IMR-90 (cell line): ENCODE data around the gene CDC45. TPM values are rescaled to one million over a fixed set of nuclear protein-coding genes. Genes with fewer than 3 reads are reported as not detected.
"Not testable (repeated sequence)": the region's sequence is repeated elsewhere in the genome, so short reads cannot be mapped to it uniquely, and the experiment has no call there.

Source experiments
- ATAC-seq: fragments of 200-7000 bp; cut with Tn5 transposase; 2 replicates; pipeline ENCODE4 v1.9.1; 2020; ENCODE audit warnings: low read depth, mild to moderate bottlenecking, moderate library complexity
- BruUV-seq: library from RNA; stranded (reverse); fragments of 400-500 nt; replicated peaks from 2 replicates; lab custom pipeline; 2021; lab: Mats Ljungman, UMichigan
- CTCF ChIA-PET: fragments of 300-600 bp; formaldehyde crosslinking; extraction: SDS; loops from one replicate; lab custom pipeline; 2021; ENCODE audit warnings: antibody characterized with exemption; lab: Yijun Ruan, JAX
- POLR2A ChIA-PET: fragments of 300-600 bp; sonication (Branson Sonifier 250); formaldehyde crosslinking; loops from one replicate; lab custom pipeline; 2022; ENCODE audit warnings: antibody characterized with exemption; ENCODE audit not compliant: unreplicated experiment; lab: Charles Lee
- DNase-seq: peaks from one replicate; pipeline ENCODE4 v3.0.0; 2013
- H2AFZ ChIP-seq: replicated peaks from 2 replicates; pipeline ENCODE3; 2013; ENCODE audit warnings: low read length, mild to moderate bottlenecking; ENCODE audit not compliant: poor library complexity
- H2AK5ac ChIP-seq: 2 replicates; pipeline ENCODE4 v1.6.1; 2013; ENCODE audit warnings: low read depth, low read length, inconsistent platforms
- H2AK9ac ChIP-seq: replicated peaks from 2 replicates; pipeline ENCODE3; 2013; ENCODE audit warnings: mild to moderate bottlenecking, low read depth, low read length, moderate library complexity; ENCODE audit not compliant: poor library complexity
- H2BK120ac ChIP-seq: 2 replicates; pipeline ENCODE4 v1.6.1; 2013; ENCODE audit warnings: low read depth, low read length, inconsistent platforms
- H2BK15ac ChIP-seq: 3 replicates; pipeline ENCODE4 v1.6.1; 2013; ENCODE audit warnings: low read depth, low read length, inconsistent platforms
- H2BK20ac ChIP-seq: 2 replicates; pipeline ENCODE4 v1.6.1; 2013; ENCODE audit warnings: low read depth, mild to moderate bottlenecking, inconsistent platforms, low read length, moderate library complexity
- H2BK5ac ChIP-seq: 2 replicates; pipeline ENCODE4 v1.6.1; 2013; ENCODE audit warnings: mild to moderate bottlenecking, low read depth, low read length, inconsistent platforms; ENCODE audit not compliant: poor library complexity, severe bottlenecking
- H3K14ac ChIP-seq: replicated peaks from 2 replicates; pipeline ENCODE4 v1.6.1; 2013; ENCODE audit warnings: low read depth, low read length, inconsistent platforms
- H3K18ac ChIP-seq: 2 replicates; pipeline ENCODE4 v1.6.1; 2013; ENCODE audit warnings: low read depth, low read length, control low read depth
- H3K23ac ChIP-seq: 2 replicates; pipeline ENCODE4 v1.6.1; 2013; ENCODE audit warnings: low read depth, low read length, inconsistent platforms
- H3K27ac ChIP-seq: 2 replicates; pipeline ENCODE4 v1.5.1; 2013; ENCODE audit warnings: mild to moderate bottlenecking, control low read depth, low read length; ENCODE audit not compliant: insufficient read depth
- H3K27me3 ChIP-seq: 2 replicates; pipeline ENCODE4 v1.6.1; 2013; ENCODE audit warnings: low read length; ENCODE audit not compliant: control insufficient read depth, insufficient read depth
- H3K36me3 ChIP-seq: 2 replicates; pipeline ENCODE4 v1.6.1; 2013; ENCODE audit warnings: low read length, mixed read lengths; ENCODE audit not compliant: control insufficient read depth, insufficient read depth
- H3K4ac ChIP-seq: 2 replicates; pipeline ENCODE4 v1.6.1; 2013; ENCODE audit warnings: low read depth, low read length, inconsistent platforms
- H3K4me1 ChIP-seq: 2 replicates; pipeline ENCODE4 v1.6.1; 2013; ENCODE audit warnings: low read length, mixed read lengths; ENCODE audit not compliant: control insufficient read depth, insufficient read depth
- H3K4me2 ChIP-seq: 2 replicates; pipeline ENCODE4 v1.6.1; 2013; ENCODE audit warnings: low read depth, mild to moderate bottlenecking, control low read depth, low read length, moderate library complexity
- H3K4me3 ChIP-seq: 2 replicates; pipeline ENCODE4 v1.5.1; 2013; ENCODE audit warnings: low read depth, mild to moderate bottlenecking, control low read depth, low read length, moderate library complexity; ENCODE audit not compliant: insufficient read depth
- H3K56ac ChIP-seq: 2 replicates; pipeline ENCODE4 v1.6.1; 2013; ENCODE audit warnings: low read length, inconsistent platforms; ENCODE audit not compliant: insufficient read depth; ENCODE audit errors: extremely low read depth
- H3K79me1 ChIP-seq, 2 experiments: 2 replicates each; pipeline ENCODE4 v1.6.1; 2013; ENCODE audit warnings: low read length in 2 of 2, inconsistent platforms in 1 of 2, low read depth in 1 of 2
- H3K9ac ChIP-seq: 2 replicates; pipeline ENCODE4 v1.6.1; 2013; ENCODE audit warnings: low read depth, low read length, control low read depth
- H3K9me1 ChIP-seq: 2 replicates; pipeline ENCODE4 v1.6.1; 2013; ENCODE audit warnings: low read length, inconsistent platforms; ENCODE audit not compliant: insufficient read depth
- H3K9me3 ChIP-seq: 2 replicates; pipeline ENCODE4 v1.6.1; 2013; ENCODE audit warnings: low read length; ENCODE audit not compliant: control insufficient read depth, insufficient read depth
- H4K20me1 ChIP-seq: 2 replicates; pipeline ENCODE4 v1.6.1; 2013; ENCODE audit warnings: low read length, inconsistent platforms; ENCODE audit not compliant: insufficient read depth
- H4K5ac ChIP-seq: 2 replicates; pipeline ENCODE4 v1.6.1; 2013; ENCODE audit warnings: mild to moderate bottlenecking, low read depth, low read length, control low read depth
- H4K8ac ChIP-seq, 2 experiments: 2 replicates each; pipeline ENCODE4 v1.6.1; 2013; ENCODE audit warnings: low read depth in 2 of 2, low read length in 2 of 2, control low read depth in 1 of 2, inconsistent platforms in 1 of 2
- H4K91ac ChIP-seq: 2 replicates; pipeline ENCODE4 v1.6.1; 2013; ENCODE audit warnings: low read depth, low read length, inconsistent platforms; ENCODE audit not compliant: insufficient read depth
- WGBS, 2 experiments: methylation state at CpG; one replicate each; pipeline versions ENCODE4 v1.1.5 to v1.1.7; 2013; ENCODE audit warnings: missing lambda C conversion rate in 2 of 2; ENCODE audit not compliant: insufficient read length in 1 of 2; ENCODE audit errors: extremely low coverage in 2 of 2; 5-methylcytosine and 5-hydroxymethylcytosine counted together
- dilution Hi-C: fragments of 300-500 bp; cut with HindIII; formaldehyde crosslinking; loops from one replicate; pipeline ENCODE4 v1.14.3; 2018; ENCODE audit warnings: low sequenced_read_pairs; ENCODE audit not compliant: unreplicated experiment
- in situ Hi-C: fragments of 300-500 bp; cut with MboI; formaldehyde crosslinking; loops from 3 replicates; pipeline ENCODE4 v1.14.3; 2019; ENCODE audit warnings: low sequenced_read_pairs, inconsistent platforms, mixed read lengths
- intact Hi-C: fragments of 100-400 bp; cut with micrococcal nuclease; formaldehyde crosslinking; loops from 2 replicates; pipeline ENCODE4 v1.10.0; 2022
- polyA plus RNA-seq, 3 experiments: library from polyadenylated mRNA; depleted of rRNA; stranded (reverse); fragments of >200 nt; gene quantifications; 2 replicates each; pipeline ENCODE4 v1.2.3, GENCODE V29; 2012; ENCODE audit warnings: low replicate concordance in 1 of 3
- total RNA-seq: library from RNA; depleted of rRNA; stranded (reverse); fragments of >200 nt; gene quantifications from 2 replicates; pipeline ENCODE4 v1.2.3, GENCODE V29; 2012

CDC45 gene
- total and polyA plus RNA-seq, 2 of the 4 experiments (the other 2 are of a cell fraction): 22.7 to 44.6 TPM

DNA sequence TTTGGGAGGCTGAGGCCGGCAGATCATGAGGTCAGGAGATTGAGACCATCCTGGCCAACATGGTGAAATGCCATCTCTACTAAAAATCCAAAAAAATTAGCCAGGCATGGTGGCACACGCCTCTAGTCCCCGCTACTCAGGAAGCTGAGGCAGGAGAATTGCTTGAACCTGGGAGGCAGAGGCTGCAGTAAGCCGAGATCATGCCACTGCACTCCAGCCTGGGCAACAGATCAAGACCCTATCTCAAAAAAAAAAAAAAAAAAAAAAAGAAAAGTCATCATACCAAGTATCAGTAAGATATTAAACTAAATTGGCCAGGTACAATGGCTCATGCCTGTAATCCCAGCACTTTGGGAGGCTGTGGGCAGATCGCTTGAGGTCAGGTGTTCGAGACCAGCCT is 51.6 kb downstream of the CDC45 start:
- H3K23ac ChIP-seq, H3K56ac ChIP-seq, H2BK5ac ChIP-seq, DNase-seq, POLR2A ChIA-PET, H2BK15ac ChIP-seq, BruUV-seq, H2AK5ac ChIP-seq, H3K9me3 ChIP-seq, CTCF ChIA-PET, H3K27ac ChIP-seq, H3K4ac ChIP-seq, ATAC-seq, H2AFZ ChIP-seq, H3K4me1 ChIP-seq, intact Hi-C loops, H3K4me2 ChIP-seq, H2BK120ac ChIP-seq, H3K4me3 ChIP-seq, H3K18ac ChIP-seq, H2AK9ac ChIP-seq, H3K9ac ChIP-seq, in situ Hi-C loops, H4K8ac ChIP-seq, dilution Hi-C loops, H4K91ac ChIP-seq, H3K36me3 ChIP-seq, H2BK20ac ChIP-seq, H3K79me1 ChIP-seq, H4K20me1 ChIP-seq, H3K9me1 ChIP-seq, H3K27me3 ChIP-seq, H3K14ac ChIP-seq, H4K5ac ChIP-seq: not testable (repeated sequence)
- no CpG with 5 or more reads among the region's 6 CpGs for WGBS, 2 experiments
